Hematopoietic multipotent progenitor cell treated with erythropoietin and hydrocortisone succinate and interleukin-3 and kit ligand, for 17 days (in vitro differentiated cells): ENCODE results near the gene TCF7L1.
A peak's percentile ranks its signal among the peaks of the same experiment; 100 is the strongest.

Source experiments
- DNase-seq: peaks from one replicate; pipeline ENCODE4 v3.0.0-alpha.2; 2015; ENCODE audit warnings: low spot score

TCF7L1 gene

DNA sequence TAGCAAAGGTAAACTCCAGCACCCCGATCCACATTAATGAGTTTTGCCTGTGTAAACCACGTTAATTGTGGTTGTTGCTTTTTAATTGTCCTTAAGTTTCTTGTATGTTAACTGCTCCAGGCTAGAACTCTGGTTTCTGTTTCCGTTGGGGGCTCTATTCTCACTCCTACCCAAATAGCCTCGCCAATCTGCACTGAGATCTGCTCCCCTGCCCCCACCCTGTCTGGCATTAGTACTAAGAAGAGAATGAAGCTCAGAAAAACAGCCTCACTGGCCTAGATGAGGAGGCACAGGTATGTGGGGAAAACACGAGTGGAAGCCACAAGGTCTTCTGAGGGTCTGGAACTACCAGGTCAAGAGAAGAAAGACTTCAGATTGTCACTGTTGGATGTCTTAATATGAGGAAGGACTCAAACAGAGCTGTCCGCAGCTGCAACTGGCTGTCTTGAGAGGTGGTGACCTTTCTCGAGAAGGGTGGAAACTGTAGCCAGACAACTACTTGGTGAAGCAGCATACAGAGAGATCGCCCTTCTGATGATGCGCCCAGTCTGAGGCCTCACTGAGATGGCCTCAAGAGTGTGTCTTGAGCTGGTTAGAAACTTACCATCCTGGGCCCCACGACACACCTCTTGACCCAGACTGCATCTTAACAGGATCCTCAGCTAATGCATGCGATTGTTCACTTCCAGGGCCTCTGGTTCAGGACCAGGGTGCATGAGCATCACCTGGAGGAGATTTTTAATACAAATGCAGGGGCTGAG, 121.5 kb downstream of the TCF7L1 start:
- DNase-seq, result no peak

GRCh38 chr2:85255456-85255812, 122.2 kb downstream of the TCF7L1 start:
- no peak for DNase-seq

- no peak for DNase-seq
These were observed 122.8 kb downstream of the TCF7L1 start for GRCh38 chr2:85255813-85256594.

GRCh38 chr2:85257359-85257969, 124.3 kb downstream of the TCF7L1 start:
- DNase-seq, result no peak

DNA sequence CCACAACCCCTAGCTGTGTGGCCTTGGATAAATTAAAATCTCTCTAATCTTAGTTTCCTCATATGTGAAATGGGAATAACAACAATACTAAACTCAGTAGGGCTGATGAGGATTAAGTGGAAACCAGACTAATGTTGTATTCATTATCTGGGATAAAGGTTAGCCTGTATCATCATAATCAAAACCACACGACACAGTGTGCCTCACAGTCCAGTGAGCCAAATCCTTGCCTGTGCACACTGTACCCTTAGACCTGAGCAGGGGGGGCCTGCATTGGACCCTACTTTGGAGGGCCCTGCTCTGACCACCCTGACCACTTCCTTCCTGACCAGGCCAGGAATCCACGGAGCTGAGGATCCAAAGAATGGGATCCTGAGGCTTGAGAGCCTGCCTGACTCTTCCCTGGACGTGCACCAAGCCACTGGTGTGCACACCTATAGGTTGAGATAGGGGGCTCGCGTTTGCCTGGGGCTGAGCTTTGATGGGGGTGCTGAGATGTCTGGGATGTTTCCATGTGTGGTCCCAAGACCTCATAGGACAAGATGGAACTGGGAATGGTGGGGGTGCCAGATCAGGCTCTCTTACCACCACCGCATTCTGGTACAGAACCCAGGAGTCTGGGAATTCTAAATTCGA, 124.9 kb downstream of the TCF7L1 start:
- DNase-seq, result no peak

- DNase-seq, result no peak
These were observed 126.0 kb downstream of the TCF7L1 start for GRCh38 chr2:85259101-85259590.

- no peak for DNase-seq
These were observed 126.7 kb downstream of the TCF7L1 start for GRCh38 chr2:85259879-85260278.

- DNase-seq, result no peak
These were observed 130.4 kb downstream of the TCF7L1 start for GRCh38 chr2:85263591-85263990.

DNA sequence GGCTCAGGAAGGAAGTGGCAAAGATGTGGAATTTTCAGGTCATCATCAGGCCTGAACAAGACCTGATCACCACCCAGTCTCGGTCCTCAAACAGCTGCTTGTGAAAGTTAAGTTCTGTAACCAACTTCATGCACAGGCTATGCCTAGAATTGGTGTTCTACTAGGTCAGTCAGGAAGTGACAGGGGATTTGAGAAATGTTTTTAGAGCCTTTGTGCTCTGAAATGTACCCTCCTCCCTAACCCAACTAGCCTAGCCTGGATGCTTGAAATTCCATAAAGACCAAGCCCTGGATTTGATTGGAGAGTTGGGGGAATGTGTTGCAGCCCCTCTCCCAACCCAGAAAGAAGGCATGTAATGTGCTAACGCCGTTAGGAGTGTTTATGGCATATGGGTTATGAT, 131.3 kb downstream of the TCF7L1 start:
- no peak for DNase-seq

DNA sequence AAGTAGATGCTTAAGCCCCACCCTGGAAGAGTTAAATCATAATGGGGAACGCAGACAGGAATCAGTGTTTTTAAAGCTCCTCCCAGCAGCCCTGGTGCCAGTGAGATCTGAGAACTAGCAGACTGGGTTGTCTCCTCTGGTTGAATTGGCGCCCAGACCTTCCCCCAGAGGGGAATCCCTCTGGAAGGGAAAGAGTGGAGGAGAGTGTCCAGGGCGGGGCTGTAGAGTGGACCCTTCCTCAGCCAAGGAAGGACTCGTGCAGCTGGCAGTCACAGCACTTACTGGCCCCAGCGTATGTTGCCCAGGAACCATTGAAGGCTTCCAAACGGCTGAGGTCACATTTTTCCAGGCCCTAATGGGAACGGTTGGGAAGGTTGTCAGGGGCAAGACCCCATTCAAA, 132.1 kb downstream of the TCF7L1 start:
- no peak for DNase-seq

GRCh38 chr2:85266146-85267041, 133.2 kb downstream of the TCF7L1 start:
- DNase-seq, result peak; percentile 77

GRCh38 chr2:85269959-85270358, 136.8 kb downstream of the TCF7L1 start:
- DNase-seq, result no peak

DNA sequence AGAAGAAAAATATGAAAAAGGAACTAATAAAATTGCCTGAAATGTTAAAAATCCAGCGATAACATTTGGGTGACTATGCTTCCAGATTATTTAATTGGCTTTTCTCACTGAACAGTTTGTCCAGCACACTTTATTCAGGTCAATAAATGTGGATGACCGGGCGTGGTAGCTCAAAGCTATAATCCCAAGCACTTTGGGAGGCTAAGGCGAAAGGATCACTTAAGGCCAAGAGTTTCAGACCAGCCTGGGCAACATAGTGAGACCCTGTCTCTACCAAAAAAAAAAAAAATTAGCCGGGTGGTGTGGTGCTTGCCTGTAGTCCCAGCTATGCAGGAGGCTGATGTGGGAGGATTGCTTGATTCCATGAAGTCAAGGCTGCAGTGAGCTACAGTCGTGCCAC, 139.2 kb downstream of the TCF7L1 start:
- DNase-seq, result no peak

GRCh38 chr2:85273738-85274731, 140.8 kb downstream of the TCF7L1 start:
- DNase-seq, result no peak

DNA sequence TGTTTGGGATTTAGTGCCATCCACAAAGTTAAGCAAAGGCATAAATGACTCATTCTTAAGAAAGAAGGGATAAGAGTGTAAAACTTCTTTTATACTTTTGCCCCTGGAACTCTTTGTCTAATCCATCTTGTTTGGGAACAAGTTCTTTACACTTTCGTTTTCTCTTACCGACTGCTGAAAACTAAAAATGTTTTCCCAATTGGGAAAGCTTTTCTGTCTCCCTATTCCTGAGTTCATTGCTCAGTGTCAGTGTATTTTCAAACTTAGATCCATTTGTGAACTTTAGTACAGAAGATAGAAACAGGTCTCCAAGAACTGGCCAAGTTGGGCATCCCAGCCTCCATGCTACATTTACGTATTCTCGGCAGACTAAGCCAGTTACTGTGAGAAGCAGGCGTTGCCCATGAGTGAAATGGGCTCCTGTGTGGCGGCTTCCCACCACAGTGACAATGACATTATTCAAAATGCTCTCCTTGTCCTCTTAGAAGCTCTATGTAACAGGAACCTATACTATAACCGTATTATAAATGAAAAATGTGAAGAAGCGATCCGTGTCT, 142.9 kb downstream of the TCF7L1 start:
- DNase-seq, result no peak

GRCh38 chr2:85276571-85277118, 143.5 kb downstream of the TCF7L1 start:
- no peak for DNase-seq

GRCh38 chr2:85277416-85278158, 144.4 kb downstream of the TCF7L1 start:
- no peak for DNase-seq

DNA sequence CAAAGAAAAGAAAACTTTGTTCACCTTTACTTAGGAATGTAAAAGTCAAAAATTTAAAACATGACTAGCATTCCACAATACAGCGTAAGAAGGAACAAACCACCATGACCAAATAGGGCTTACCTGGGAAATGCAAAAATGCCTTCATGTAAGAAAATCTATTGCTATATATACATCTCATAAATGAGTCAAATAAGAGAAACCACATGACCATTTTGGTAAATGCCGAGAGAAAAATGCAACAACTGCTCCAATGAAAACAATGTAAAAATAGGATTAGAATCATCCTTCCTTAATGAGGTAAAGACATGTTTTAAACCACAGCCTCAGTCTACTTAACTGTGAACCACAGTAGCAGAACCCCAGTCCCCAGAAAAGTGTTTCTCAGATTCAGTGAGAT, 145.2 kb downstream of the TCF7L1 start:
- no peak for DNase-seq

- no peak for DNase-seq
These were observed 148.4 kb downstream of the TCF7L1 start for GRCh38 chr2:85281553-85281952.
